Endothelial cell of umbilical vein (primary cell): Measurements from ENCODE around the gene XXYLT1. TPM values are rescaled to one million over a fixed set of nuclear protein-coding genes. Genes with fewer than 3 reads are reported as not detected.

Experiments
- BruUV-seq: library from RNA; stranded (reverse); fragments of 400-500 nt; replicated peaks from 2 replicates; lab custom pipeline; 2021; lab: Mats Ljungman, UMichigan
- CTCF ChIA-PET: fragments of 300-600, 350-600 bp; sonication (Branson Sonifier 250); formaldehyde crosslinking; loops from one replicate; lab custom pipeline; 2021; ENCODE audit warnings: antibody characterized with exemption, inconsistent platforms; lab: Charles Lee
- POLR2A ChIA-PET: fragments of 300-600, 350-600 bp; sonication (Branson Sonifier 250); formaldehyde crosslinking; loops from one replicate; lab custom pipeline; 2021; ENCODE audit warnings: antibody characterized with exemption, inconsistent platforms; lab: Charles Lee
- DNase-seq: peaks from one replicate; pipeline ENCODE4 v3.0.0-alpha.2; 2011; ENCODE audit warnings: low read depth, low spot score
- FAIRE-seq: peaks from 2 replicates; lab custom pipeline; 2011; peaks lifted over from hg19 to GRCh38; lab: Jason Lieb, UNC
- H2AFZ ChIP-seq: 2 replicates; pipeline ENCODE4 v1.6.0; 2012; ENCODE audit warnings: low read depth, low read length, control low read depth, inconsistent platforms
- H3K27ac ChIP-seq: 2 replicates; pipeline ENCODE4 v1.5.1; 2011; ENCODE audit warnings: low read depth, mild to moderate bottlenecking, control low read depth, low read length, moderate library complexity; ENCODE audit not compliant: insufficient read depth
- H3K27me3 ChIP-seq, 2 experiments: 2 replicates each; pipeline versions ENCODE4 v1.6.0 to v1.6.1; 2011; ENCODE audit warnings: low read length in 2 of 2, mixed read lengths in 1 of 2; ENCODE audit not compliant: control insufficient read depth in 2 of 2, insufficient read depth in 2 of 2
- H3K36me3 ChIP-seq, 2 experiments: 2 replicates in 1 of 2; 3 replicates in 1 of 2; pipeline ENCODE4 v1.5.1; 2011; ENCODE audit warnings: low read length in 2 of 2, mild to moderate bottlenecking in 1 of 2, moderate library complexity in 1 of 2; ENCODE audit not compliant: control insufficient read depth in 2 of 2, insufficient read depth in 2 of 2; ENCODE audit errors: extremely low read depth in 1 of 2
- H3K4me1 ChIP-seq: 3 replicates; pipeline ENCODE4 v1.5.1; 2011; ENCODE audit warnings: mild to moderate bottlenecking, low read length; ENCODE audit not compliant: control insufficient read depth, insufficient read depth; ENCODE audit errors: extremely low read depth
- H3K4me2 ChIP-seq: 2 replicates; pipeline ENCODE4 v1.6.1; 2011; ENCODE audit warnings: low read length, control low read depth, mixed read lengths; ENCODE audit not compliant: insufficient read depth
- H3K4me3 ChIP-seq, 3 experiments: fragments of 200-600 bp in 1 of 3; sonication (generic), shearing (Covaris generic) in 1 of 3; replicated peaks in 1 of 3; 2 replicates each; pipeline ENCODE4 v1.5.1; 2011 to 2016; ENCODE audit warnings: control low read depth in 3 of 3, low read length in 3 of 3, mild to moderate bottlenecking in 2 of 3, inconsistent platforms in 1 of 3, low read depth in 1 of 3, moderate library complexity in 1 of 3; ENCODE audit not compliant: insufficient read depth in 1 of 3
- H3K79me2 ChIP-seq: 2 replicates; pipeline ENCODE4 v1.6.0; 2012; ENCODE audit warnings: low read length, inconsistent platforms; ENCODE audit not compliant: control insufficient read depth, insufficient read depth
- H3K9ac ChIP-seq: replicated peaks from 2 replicates; pipeline ENCODE3; 2011; ENCODE audit warnings: low read length, control low read depth; ENCODE audit not compliant: insufficient read depth; ENCODE audit errors: extremely low read depth
- H3K9me1 ChIP-seq: replicated peaks from 3 replicates; pipeline ENCODE4 v1.6.0; 2011; ENCODE audit warnings: mild to moderate bottlenecking, low read length; ENCODE audit not compliant: control insufficient read depth, insufficient read depth; ENCODE audit errors: extremely low read depth
- H3K9me3 ChIP-seq: replicated peaks from 2 replicates; pipeline ENCODE4 v1.5.1; 2012; ENCODE audit warnings: low read length, inconsistent platforms; ENCODE audit not compliant: control insufficient read depth, insufficient read depth
- H4K20me1 ChIP-seq: replicated peaks from 2 replicates; pipeline ENCODE3; 2011; ENCODE audit warnings: mild to moderate bottlenecking, low read length; ENCODE audit not compliant: control insufficient read depth, insufficient read depth; ENCODE audit errors: extremely low read depth
- EZH2 ChIP-seq: IDR thresholded peaks from 2 replicates; pipeline ENCODE4 v1.6.1; 2012; ENCODE audit warnings: borderline replicate concordance, low read depth, mild to moderate bottlenecking, moderate library complexity, low read length, inconsistent platforms; ENCODE audit not compliant: severe bottlenecking
- FOS ChIP-seq: IDR thresholded peaks from 2 replicates; pipeline ENCODE4 v1.6.1; 2011; ENCODE audit warnings: mild to moderate bottlenecking, low read length, moderate library complexity, borderline replicate concordance; ENCODE audit not compliant: insufficient read depth
- GATA2 ChIP-seq: IDR thresholded peaks from 2 replicates; pipeline ENCODE4 v1.7.0; 2011; ENCODE audit warnings: low read depth, mild to moderate bottlenecking, moderate library complexity, mixed read lengths, low read length; ENCODE audit not compliant: insufficient read length, insufficient read depth
- JUN ChIP-seq: IDR thresholded peaks from 2 replicates; pipeline ENCODE4 v1.6.1; 2011; ENCODE audit warnings: borderline replicate concordance, low read depth; ENCODE audit not compliant: insufficient read length, insufficient read depth
- MYC ChIP-seq: IDR thresholded peaks from one replicate; pipeline ENCODE4 v1.6.1; 2011; ENCODE audit warnings: mild to moderate bottlenecking, low read depth, low read length
- POLR2A ChIP-seq: IDR thresholded peaks from 2 replicates; pipeline ENCODE4 v1.6.1; 2012; ENCODE audit warnings: low read depth, mild to moderate bottlenecking, control low read depth, low read length
- POLR2AphosphoS5 ChIP-seq: IDR thresholded peaks from 2 replicates; pipeline ENCODE4 v1.6.1; 2012; ENCODE audit warnings: low read depth, mild to moderate bottlenecking, control low read depth, low read length, moderate library complexity; ENCODE audit not compliant: insufficient read depth
- dilution Hi-C: fragments of 300-500 bp; cut with MboI; formaldehyde crosslinking; loops from one replicate; pipeline ENCODE4 v1.15.0; 2019; ENCODE audit warnings: low sequenced_read_pairs; ENCODE audit not compliant: extremely low pct_ligation_motif_present
- intact Hi-C: fragments of 100-400 bp; cut with micrococcal nuclease; formaldehyde crosslinking; loops from one replicate; pipeline ENCODE4 v1.10.0; 2022
- polyA plus RNA-seq, 4 experiments: library from polyadenylated mRNA; depleted of rRNA in 3 of 4; stranded (reverse) in 3 of 4; unstranded in 1 of 4; fragments of >200 nt; gene quantifications; 2 replicates each; pipeline versions ENCODE4 v1.2.1 to v1.2.3, GENCODE V29; 2011 to 2012; ENCODE audit warnings: missing spikeins in 1 of 4
- total RNA-seq: library from RNA; stranded (reverse); gene quantifications from 2 replicates; pipeline ENCODE4 v1.2.3, GENCODE V29; 2021
- TF ChIP-seq, protein P1 (sequence below): IDR thresholded peaks from 2 replicates; pipeline ENCODE4 v1.6.1; 2011; ENCODE audit not compliant: insufficient read depth, insufficient read length
- TF ChIP-seq, protein P2 (sequence below), 2 donors: IDR thresholded peaks; 1 replicate in 1 of 2; 2 replicates in 1 of 2; pipeline ENCODE4 v1.5.1; 2011; ENCODE audit warnings: low read length in 2 of 2, mild to moderate bottlenecking in 2 of 2, moderate library complexity in 2 of 2, control low read depth in 1 of 2, inconsistent platforms in 1 of 2, low read depth in 1 of 2; ENCODE audit not compliant: insufficient read depth in 1 of 2; ENCODE audit errors: extremely low read depth in 1 of 2

Gene XXYLT1
- total and polyA plus RNA-seq, 2 donors (not counting 3 experiments of a cell fraction or from before 2014, with no cell fraction given): 54.4 to 78.1 TPM

DNA sequence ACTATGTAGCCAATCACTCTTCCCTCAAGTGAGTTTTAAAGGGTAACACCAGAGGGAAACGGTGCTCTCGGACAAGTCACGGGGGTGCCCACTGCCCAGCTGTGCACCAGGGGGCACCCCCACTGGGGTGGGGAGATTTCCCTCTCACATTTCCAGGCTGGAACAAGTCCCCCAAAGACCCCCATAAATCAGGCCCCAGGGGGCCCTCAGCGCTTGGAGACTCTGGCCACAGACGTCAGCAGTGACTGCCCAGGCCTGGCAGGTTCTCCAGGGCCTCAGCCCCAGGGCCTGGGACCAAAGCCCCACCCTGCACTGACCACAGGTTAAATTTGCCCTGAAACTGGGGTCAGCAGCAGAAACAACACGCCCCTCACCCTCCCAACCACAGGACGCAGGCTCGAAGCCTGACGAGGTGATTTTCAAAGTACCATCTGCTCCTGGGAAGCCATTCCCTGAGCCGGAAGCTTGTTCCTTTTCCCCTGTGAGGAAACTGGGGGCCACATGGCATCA is 17.0 kb downstream of the XXYLT1 start:
- dilution Hi-C loops (no loop called here), intact Hi-C loops (no loop called here)
- no peak for TF ChIP-seq FOS
- no peak for TF ChIP-seq JUN
- no peak for TF ChIP-seq POLR2AphosphoS5
- TF ChIP-seq, protein P1, sequence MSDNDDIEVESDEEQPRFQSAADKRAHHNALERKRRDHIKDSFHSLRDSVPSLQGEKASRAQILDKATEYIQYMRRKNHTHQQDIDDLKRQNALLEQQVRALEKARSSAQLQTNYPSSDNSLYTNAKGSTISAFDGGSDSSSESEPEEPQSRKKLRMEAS: no peak
- TF ChIP-seq GATA2: no peak
- TF ChIP-seq, protein P2, sequence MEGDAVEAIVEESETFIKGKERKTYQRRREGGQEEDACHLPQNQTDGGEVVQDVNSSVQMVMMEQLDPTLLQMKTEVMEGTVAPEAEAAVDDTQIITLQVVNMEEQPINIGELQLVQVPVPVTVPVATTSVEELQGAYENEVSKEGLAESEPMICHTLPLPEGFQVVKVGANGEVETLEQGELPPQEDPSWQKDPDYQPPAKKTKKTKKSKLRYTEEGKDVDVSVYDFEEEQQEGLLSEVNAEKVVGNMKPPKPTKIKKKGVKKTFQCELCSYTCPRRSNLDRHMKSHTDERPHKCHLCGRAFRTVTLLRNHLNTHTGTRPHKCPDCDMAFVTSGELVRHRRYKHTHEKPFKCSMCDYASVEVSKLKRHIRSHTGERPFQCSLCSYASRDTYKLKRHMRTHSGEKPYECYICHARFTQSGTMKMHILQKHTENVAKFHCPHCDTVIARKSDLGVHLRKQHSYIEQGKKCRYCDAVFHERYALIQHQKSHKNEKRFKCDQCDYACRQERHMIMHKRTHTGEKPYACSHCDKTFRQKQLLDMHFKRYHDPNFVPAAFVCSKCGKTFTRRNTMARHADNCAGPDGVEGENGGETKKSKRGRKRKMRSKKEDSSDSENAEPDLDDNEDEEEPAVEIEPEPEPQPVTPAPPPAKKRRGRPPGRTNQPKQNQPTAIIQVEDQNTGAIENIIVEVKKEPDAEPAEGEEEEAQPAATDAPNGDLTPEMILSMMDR (IDR thresholded peaks at IDR 0.05; ENCODE audit: extremely low read depth in 1 of 2, insufficient read depth in 1 of 2, low read depth in 1 of 2, low read length in 2 of 2): no peak
- TF ChIP-seq EZH2: no peak
- TF ChIP-seq POLR2A: no peak
- TF ChIP-seq MYC: no peak
- FAIRE-seq (no peak), DNase-seq (no peak)
- Histone ChIP-seq H3K4me3 (no peak overlapping the region), H3K9ac (no peak overlapping the region), H4K20me1 (no peaks in the 10 kb centered on the region), H3K4me1 (peaks cover 13% of the 10 kb centered on the region), H3K4me2 (no peak overlapping the region), H3K9me3 (no peaks in the 10 kb centered on the region), H3K79me2 (peaks cover 52% of the 10 kb centered on the region), H3K27me3 (no peaks in the 10 kb centered on the region), H3K36me3 (no peaks in the 10 kb centered on the region), H3K9me1 (no peaks in the 10 kb centered on the region), H2AFZ (no peak overlapping the region), H3K27ac (no peak overlapping the region)
- BruUV-seq: no TSS peak
- ChIA-PET CTCF (interaction anchor here (0.7 kb wide), 1 partner anchor 10 kb away, joined by 3 read pairs; no protein-coding TSS in a partner anchor), POLR2A (no interaction called here)
